H1 (cell line): ENCODE results near the gene DEUP1.

Experiments used
- CHD2 ChIP-seq: IDR thresholded peaks from 2 replicates; pipeline ENCODE4 v1.6.1; 2012; ENCODE audit warnings: low read length, improper control_type of control experiment
- EP300 ChIP-seq, 2 experiments: IDR thresholded peaks; 1 replicate in 1 of 2; 2 replicates in 1 of 2; pipeline ENCODE4 v1.6.1; 2011 to 2012; ENCODE audit warnings: low read depth in 2 of 2, low read length in 2 of 2, mild to moderate bottlenecking in 2 of 2, borderline replicate concordance in 1 of 2, inconsistent platforms in 1 of 2, moderate library complexity in 1 of 2
- EZH2 ChIP-seq: fragments of 200-600 bp; sonication (generic); IDR thresholded peaks from 2 replicates; pipeline ENCODE4 v1.7.1; 2012; ENCODE audit warnings: low read depth, mild to moderate bottlenecking, moderate library complexity, low read length, inconsistent platforms; ENCODE audit not compliant: severe bottlenecking
- NANOG ChIP-seq: IDR thresholded peaks from 2 replicates; pipeline ENCODE4 v1.6.1; 2011; ENCODE audit warnings: low read length, low read depth, mild to moderate bottlenecking, inconsistent platforms; ENCODE audit not compliant: insufficient read depth, poor library complexity, severe bottlenecking
- RAD21 ChIP-seq, 2 experiments: IDR thresholded peaks in 1 of 2; conservative IDR thresholded peaks in 1 of 2; 2 replicates each; pipeline ENCODE4 v1.6.1; 2011; ENCODE audit warnings: low read depth in 2 of 2, low read length in 2 of 2, improper control_type of control experiment in 1 of 2, inconsistent platforms in 1 of 2, mild to moderate bottlenecking in 1 of 2, moderate library complexity in 1 of 2
- TF ChIP-seq, protein P1 (sequence below), 3 experiments: IDR thresholded peaks; 1 replicate in 2 of 3; 2 replicates in 1 of 3; pipeline versions ENCODE4 v1.5.1 to v1.6.1; 2011; ENCODE audit warnings: low read length in 3 of 3, mild to moderate bottlenecking in 3 of 3, inconsistent platforms in 2 of 3, low read depth in 1 of 3, moderate library complexity in 1 of 3; ENCODE audit not compliant: insufficient read depth in 1 of 3; ENCODE audit errors: control extremely low read depth in 1 of 3
- TF ChIP-seq, protein P2 (sequence below): IDR thresholded peaks from 2 replicates; pipeline ENCODE4 v1.6.1; 2012; ENCODE audit warnings: inconsistent platforms

DNA sequence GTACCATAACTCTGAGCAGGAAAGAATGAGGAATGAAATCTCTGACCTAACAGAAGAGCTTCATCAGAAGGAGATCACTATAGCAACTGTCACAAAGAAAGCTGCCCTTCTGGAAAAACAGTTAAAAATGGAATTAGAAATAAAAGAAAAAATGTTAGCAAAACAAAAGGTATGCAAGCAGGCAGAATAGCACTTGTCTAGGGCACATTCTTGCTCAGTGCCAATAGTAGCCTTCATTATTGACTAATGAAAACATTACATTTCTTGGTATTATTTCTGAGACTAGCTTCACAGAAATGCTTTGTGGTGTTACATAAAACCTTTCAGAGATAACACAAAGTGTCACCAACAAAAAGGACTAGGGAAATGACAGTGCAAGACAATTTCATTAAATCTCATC is 63.9 kb downstream of the DEUP1 start:
- TF ChIP-seq EP300 (IDR thresholded peaks at IDR 0.05; ENCODE audit: borderline replicate concordance in 1 of 2, low read depth in 2 of 2, low read length in 2 of 2) (no peak), EZH2 (no peak), RAD21 (IDR thresholded peaks at IDR 0.05 in 1 of 2, conservative IDR thresholded peaks at IDR 0.05 in 1 of 2; ENCODE audit: low read depth in 2 of 2, low read length in 2 of 2) (no peak), CHD2 (no peak), NANOG (no peak)
- TF ChIP-seq, protein P1, sequence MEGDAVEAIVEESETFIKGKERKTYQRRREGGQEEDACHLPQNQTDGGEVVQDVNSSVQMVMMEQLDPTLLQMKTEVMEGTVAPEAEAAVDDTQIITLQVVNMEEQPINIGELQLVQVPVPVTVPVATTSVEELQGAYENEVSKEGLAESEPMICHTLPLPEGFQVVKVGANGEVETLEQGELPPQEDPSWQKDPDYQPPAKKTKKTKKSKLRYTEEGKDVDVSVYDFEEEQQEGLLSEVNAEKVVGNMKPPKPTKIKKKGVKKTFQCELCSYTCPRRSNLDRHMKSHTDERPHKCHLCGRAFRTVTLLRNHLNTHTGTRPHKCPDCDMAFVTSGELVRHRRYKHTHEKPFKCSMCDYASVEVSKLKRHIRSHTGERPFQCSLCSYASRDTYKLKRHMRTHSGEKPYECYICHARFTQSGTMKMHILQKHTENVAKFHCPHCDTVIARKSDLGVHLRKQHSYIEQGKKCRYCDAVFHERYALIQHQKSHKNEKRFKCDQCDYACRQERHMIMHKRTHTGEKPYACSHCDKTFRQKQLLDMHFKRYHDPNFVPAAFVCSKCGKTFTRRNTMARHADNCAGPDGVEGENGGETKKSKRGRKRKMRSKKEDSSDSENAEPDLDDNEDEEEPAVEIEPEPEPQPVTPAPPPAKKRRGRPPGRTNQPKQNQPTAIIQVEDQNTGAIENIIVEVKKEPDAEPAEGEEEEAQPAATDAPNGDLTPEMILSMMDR (IDR thresholded peaks at IDR 0.05; ENCODE audit: control extremely low read depth in 1 of 3, insufficient read depth in 1 of 3, low read depth in 1 of 3, low read length in 3 of 3), result no peak
- TF ChIP-seq, protein P2, sequence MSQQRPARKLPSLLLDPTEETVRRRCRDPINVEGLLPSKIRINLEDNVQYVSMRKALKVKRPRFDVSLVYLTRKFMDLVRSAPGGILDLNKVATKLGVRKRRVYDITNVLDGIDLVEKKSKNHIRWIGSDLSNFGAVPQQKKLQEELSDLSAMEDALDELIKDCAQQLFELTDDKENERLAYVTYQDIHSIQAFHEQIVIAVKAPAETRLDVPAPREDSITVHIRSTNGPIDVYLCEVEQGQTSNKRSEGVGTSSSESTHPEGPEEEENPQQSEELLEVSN, result no peak
